A673 (cell line): ENCODE data around the gene XRCC4.

Experiments used
- CTCF ChIP-seq: fragments of 300-800, 200-600 bp; sonication (generic); conservative IDR thresholded peaks from 2 replicates; pipeline ENCODE4 v1.5.1; 2017; ENCODE audit warnings: low read depth, mild to moderate bottlenecking, antibody characterized with exemption, low read length, moderate library complexity, mixed read lengths
- EZH2 ChIP-seq: fragments of 200-600 bp; sonication (generic); IDR thresholded peaks from 2 replicates; pipeline ENCODE4 v1.6.1; 2017; ENCODE audit warnings: borderline replicate concordance, low read depth, mild to moderate bottlenecking, mixed read lengths, antibody characterized with exemption, low read length; ENCODE audit not compliant: poor library complexity, severe bottlenecking

GRCh38 chr5:83368835-83369234, 291.5 kb downstream of the XRCC4 start:
- no peak for TF ChIP-seq CTCF
- no peak for TF ChIP-seq EZH2
